Stimulated activated CD4-positive, alpha-beta T cell treated with anti-CD3 and anti-CD28 coated beads, Interleukin-12 subunit alpha, Interleukin-12 subunit beta, amount 100 ng/mL, for 4 hours (primary cell): ENCODE data around the gene SETX.
A peak's percentile ranks its signal among the peaks of the same experiment; 100 is the strongest.
"Not testable (repeated sequence)": the region's sequence is repeated elsewhere in the genome, so short reads cannot be mapped to it uniquely, and the experiment has no call there.

Source experiments
- DNase-seq: peaks from one replicate; pipeline ENCODE4 v3.0.0-alpha.2; 2020

Gene SETX

DNA sequence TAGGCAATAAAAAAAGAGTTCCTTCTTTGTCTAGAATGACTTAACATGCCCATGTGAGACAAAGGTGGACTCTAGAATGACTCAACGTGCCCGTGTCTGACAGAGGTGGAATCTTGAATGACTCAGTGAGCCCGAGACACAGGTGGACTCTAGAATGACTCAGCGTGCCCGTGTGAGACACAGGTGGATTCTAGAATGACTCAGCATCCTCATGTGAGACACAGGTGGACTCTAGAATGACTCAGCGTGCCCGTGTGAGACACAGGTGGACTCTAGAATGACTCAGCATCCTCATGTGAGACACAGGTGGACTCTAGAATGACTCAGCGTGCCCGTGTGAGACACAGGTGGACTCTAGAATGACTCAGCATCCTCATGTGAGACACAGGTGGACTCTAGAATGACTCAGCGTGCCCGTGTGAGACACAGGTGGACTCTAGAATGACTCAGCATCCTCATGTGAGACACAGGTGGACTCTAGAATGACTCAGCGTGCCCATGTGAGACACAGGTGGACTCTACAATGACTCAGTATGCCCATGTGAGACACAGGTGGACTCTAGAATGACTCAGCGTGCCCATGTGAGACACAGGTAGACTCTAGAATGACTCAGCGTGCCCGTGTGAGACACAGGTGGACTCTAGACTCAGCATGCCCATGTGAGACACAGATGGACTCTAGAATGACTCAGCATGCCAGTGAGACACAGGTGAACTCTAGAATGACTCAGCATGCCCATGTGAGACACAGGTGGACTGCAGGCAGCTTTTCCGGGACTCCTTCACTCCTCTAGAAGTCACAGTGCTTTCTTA lies 84.9 kb downstream of the SETX start:
- DNase-seq, result not testable (repeated sequence)

DNA sequence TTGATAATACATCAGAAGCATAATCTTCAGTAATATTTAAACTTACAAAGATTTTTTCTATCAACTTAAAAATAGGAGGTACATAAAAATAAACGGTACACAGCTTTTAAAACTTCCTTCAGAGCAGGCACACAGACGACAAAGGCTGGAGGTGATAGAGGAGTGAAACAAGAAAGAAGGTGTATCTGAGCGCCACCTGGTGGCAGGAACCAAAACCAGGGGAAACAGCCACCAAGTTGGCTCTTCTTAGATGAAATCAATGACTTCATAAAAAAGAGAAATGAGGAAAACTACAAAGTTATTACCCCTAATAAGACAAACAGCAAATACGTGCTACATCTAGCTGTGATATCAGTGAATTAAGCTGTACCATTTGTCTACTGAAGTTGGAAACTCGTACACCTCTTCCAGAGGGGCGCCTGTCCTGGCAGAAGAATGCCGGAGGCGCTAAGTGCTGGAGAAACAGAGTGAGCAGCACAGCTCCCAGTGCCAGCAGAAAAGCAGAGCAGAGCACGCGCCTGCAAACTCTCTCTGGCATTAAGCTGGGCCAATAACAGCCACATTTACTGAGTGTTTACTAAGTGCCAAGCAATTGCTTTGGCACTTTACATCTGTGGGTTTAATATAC lies 85.9 kb downstream of the SETX start:
- peak; percentile 61 for DNase-seq

DNA sequence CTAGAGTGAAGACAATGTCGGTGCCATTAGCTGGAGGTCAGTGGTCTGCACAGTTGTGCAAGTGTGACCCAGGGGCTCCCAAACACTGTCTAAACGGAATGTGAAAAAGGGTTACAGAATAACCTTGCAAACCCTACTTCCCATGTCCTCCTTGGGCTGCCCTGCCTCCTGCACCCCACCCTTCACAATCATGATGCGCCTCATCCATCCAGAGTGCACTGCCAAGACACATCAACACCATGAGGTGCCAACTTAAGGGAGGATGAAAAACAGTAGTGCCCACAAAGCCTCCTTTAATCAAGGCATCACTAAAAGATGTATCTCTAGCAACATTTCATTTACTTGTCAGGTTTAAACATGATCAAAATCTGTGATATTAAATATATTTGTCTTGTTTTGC lies 87.1 kb downstream of the SETX start:
- DNase-seq, result no peak

DNA sequence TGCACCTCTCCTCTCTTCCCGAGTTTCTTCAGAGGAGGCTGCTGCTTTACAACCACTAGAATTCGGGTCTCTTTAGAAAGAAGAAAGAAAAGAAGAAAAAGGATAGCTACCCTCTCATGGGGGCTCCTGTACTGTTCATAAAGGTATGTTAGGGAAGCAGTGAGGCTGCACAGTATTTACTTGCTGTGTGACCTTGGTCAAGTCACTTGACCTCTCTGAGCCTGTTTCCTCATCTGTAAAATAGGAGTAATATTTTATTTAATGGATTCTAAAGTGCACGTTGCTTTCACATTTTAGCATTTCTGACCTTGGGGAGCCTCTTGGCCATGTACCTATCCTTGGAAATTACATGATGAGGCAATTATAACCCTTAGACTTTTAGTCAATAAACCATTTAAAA lies 88.8 kb downstream of the SETX start:
- no peak for DNase-seq

DNA sequence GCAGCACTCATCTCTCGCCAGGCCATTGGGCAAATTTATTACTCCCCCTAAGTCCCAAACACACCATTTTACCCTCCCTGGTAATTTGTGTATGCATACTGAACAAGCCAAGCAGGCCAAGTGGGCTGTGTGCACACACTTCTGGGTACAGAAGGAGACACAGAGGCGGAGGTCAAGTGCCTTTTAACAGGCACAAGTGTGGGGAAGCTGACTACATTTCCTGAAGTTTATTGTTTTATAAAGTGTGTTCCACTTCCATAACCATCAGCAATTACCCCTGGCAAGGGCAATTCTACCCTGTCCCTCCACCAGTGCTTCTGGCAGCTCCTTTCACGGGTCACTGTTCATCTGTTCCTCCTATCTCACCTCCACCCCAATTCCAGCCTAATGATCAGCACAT lies 93.9 kb downstream of the SETX start:
- DNase-seq, result no peak

DNA sequence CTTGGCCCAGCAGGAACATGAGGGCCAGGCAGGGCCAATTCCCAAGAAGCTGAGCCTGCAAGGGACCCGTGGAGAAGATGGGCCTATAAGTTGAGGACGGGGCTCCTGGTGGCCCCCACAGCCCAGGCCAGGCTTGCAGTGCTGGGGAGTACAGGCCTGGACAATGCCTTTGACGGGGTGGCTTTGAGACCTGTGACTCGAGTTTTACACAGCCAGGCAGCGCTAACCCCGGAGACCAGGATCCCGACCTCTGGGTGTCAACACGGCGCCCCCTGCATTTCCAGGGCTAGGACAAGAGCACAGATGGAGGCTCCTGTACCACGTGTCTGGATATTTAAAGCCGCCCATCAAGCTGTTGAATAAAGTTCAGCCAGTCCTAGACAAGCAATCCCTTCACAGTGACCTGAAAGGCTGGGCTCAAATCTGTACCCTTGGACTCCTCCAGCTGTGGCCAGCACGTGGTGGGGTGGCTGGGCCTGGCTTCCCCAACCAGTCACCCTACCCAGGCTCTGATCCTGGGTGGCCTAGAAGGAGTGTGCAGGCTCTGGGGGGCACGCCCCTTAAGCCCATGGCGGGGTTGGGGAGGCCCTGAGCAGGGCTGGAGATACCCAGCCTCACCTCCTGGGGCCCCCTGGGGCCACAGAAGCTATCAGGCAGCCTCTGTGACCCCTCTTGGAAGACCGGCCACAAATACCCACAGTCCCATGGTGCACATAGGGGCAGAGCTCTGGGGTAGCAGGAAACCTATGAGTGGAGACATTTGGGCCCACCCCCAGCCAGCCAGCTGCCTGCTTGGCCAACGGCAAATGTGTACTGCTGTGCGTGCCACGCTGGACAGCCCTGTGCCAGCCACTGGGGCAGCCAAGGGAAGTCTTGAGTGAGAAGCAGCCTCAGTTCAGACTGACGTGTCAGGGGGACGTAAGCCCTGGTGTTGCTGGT lies 104.2 kb downstream of the SETX start:
- no peak for DNase-seq

DNA sequence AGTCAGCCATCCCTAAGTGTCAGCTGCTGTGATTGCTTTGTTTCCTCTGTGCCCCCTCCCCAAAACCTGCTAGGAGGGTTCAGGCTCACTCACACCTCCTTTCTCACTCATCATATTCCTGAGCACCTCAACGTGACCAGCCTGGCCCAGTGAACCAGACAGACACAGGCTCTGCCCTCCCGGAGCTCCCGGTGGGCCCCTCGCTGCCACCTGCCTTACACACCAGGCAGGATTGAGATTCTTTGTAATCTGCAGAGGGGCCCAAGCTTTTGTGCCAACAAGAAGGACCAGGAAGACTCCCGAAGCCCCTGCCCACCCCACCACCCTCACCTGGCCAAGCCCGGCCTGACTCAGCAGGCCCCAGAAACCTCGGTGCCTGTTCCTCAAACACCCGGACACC lies 105.1 kb downstream of the SETX start:
- DNase-seq, result no peak

DNA sequence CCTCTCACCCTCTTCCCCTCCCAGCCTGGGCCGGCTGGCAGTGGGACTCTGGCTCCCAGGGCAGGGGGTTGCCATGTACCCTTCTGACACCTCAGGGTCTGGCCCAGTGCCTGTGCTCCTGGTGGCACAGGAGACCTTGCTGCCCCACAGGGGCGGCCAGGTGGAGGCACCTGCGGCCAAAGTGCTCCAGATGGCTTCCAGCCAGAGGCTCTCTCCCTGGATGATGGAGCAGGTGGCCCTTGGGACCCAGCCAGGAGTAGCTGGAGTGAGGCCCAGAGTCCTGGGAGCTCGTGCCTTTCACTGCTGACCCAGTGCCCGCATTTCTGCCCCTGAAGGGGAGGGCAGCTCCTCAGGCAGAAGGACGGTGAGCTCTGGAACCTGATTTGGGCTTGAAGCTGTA lies 105.7 kb downstream of the SETX start:
- no peak for DNase-seq

DNA sequence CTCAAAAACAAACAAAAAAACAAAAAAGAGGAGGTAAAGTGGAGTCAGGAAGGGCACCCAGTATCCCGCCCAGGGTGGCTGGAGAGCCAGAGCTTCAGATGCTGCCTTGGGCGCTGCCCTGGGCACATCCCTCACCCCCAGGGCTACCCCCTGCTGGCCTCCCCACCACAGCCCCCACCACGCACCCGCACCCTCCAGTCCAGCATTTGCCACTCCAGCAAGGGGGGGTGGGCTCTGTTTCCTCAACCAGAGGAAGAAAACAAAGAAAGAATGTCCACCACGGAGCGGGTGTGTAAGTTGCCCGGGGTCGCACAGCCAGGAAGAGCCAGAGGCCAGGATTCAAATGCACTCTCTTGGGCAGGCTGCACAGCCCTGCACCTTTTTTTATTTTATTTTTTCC lies 106.8 kb downstream of the SETX start:
- DNase-seq, result no peak

DNA sequence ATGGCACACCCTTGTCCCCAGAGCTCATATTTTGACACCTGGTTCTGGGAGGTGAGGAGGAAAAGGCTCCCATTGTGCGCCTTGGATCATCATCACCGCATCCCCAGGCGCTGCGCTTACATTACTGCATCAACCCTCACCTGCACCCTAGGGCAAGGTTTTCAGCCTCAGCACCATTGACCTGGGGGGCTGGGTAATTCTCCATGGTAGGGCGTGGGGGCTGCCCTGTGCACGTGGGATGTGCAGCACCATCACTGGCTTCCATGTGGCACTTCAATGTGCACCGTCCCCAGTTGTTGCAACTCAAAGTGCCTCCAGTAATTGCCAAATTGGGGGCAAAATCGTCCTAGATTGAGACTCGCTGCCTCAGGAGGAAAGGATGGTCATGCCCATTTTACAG lies 109.3 kb downstream of the SETX start:
- no peak for DNase-seq

DNA sequence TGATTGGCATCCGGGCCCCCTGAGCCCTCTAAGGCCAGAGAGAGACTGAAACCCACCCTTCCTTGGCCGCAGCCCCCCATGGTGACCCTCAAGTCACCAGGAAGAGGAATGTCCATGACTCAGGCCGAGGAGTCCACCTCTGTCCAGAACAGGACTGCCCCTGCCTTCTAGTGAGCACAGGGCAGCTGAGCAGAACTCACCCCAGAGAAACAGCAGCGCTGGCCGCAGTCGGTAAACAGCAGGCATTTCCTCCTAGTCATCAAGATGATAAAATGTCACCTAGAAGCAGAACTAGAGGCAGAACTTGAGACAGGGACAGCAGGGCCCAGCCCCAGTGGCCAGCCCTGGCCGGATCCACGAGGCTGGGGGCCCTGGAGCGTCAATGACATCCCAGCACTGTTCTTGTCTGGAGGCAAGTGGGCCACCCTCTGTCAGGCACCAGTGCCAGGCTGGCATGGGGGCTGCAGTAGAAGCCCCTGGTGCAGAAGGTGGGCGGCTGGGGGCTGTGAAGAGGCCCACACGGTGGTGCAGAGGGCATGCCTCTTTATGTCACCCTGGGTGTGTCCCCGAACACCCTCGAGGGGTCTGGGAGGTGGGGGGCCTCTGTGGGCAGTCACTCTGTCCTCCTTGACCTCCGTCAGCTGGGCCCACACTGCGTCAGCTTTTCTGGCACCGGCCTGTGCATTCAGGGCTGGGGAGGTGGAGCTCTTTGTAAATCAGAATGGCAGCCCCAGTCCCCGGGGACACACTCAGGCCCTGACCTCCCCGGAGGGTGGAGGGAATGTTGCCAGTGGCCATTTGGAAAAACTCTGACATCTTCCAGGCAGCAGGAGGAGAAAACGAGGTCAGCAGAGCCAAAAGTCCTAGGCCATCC lies 110.0 kb downstream of the SETX start:
- no peak for DNase-seq

DNA sequence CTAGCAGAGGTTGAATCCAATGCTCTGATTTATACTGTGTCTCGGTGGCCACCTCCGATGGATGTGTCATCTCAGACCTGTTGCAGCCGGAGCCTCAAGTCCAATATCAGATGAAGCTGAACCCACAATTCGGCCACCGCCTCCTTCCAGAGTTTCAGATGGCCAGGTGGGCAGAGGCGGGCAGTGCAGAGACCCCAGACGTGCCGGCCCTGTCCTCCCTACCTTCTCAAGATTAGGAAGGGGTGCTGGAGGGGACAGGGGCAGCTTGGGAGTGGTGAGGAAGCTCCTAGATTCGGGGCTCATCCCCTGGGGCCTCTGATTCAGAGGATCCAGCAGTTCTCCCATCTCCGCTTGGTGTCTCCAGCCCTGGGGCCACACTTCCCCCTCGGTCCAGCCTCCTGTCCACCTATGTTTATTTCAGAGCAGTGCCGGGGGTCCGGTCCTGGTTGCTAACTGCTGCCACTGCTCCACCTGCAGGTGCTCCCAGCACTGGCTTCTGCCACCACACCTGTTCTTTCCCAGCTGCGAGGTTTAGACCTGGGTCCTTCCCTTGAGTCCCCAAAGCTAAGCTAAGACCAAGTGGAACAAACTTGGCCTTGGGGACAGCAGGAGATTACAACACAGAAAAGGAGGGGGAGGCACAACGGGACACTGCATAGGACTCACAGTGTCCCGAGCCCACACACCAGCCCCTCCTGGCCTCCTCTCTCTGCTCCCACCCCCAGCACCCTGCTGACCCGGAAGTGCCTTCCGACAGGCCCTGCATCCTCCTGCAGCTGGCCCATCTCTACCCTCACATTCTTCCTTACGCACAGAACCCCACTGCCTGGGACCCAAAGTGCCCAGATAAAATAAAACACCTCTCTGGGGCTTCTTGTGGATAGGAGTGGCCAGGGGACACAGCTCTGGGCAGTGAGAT lies 111.4 kb downstream of the SETX start:
- no peak for DNase-seq

DNA sequence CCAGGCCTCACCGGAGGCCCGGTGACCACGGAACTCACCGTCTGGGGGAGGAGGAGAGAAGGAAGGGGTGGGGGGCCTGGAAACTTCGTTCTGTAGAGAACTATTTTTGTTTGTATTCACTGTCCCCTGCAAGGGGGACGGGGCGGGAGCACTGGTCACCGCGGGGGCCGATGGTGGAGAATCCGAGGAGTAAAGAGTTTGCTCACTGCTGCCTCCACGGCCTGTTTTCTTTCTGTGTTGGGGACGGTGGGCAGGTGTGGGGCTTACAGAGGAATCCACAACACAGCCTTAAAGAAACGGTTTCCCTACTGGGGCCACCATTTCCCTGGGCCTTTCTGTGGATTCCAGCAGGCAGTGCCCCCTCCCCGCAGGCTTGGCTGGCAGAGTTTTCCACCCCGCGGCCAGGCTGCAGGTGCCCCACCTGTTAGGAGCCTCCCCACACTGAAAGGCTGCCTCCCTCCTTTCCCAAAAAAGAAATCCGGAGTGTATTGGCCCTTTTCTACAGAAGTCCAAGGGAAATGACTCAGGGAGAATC lies 112.1 kb downstream of the SETX start:
- DNase-seq, result no peak

DNA sequence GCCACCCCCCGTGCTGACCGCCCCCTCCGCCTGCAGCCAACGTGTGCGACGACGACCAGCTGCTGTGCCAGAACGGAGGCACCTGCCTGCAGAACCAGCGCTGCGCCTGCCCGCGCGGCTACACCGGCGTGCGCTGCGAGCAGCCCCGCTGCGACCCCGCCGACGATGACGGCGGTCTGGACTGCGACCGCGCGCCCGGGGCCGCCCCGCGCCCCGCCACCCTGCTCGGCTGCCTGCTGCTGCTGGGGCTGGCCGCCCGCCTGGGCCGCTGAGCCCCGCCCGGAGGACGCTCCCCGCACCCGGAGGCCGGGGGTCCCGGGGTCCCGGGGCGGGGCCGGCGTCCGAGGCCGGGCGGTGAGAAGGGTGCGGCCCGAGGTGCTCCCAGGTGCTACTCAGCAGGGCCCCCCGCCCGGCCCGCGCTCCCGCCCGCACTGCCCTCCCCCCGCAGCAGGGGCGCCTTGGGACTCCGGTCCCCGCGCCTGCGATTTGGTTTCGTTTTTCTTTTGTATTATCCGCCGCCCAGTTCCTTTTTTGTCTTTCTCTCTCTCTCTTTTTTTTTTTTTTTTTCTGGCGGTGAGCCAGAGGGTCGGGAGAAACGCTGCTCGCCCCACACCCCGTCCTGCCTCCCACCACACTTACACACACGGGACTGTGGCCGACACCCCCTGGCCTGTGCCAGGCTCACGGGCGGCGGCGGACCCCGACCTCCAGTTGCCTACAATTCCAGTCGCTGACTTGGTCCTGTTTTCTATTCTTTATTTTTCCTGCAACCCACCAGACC lies 112.8 kb downstream of the SETX start:
- DNase-seq, result peak; percentile 36

DNA sequence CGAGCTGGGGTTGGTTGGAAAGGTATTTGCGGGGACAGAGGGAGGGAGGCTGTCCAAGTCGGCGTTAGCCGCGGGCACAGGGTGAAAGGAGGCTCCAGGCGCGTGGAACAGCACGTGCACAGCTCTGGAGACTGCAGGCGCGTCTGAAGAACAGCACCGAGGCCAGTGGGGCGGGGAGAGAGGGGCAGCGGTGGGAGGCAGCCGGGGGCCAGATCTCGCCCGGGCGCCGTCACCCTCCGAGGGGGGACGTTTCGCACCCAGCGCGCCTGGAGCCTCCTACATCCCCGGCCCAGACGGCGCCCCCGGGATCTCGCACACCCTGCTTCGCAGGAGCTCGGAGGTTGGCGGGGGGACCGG lies 113.3 kb downstream of the SETX start:
- no peak for DNase-seq

DNA sequence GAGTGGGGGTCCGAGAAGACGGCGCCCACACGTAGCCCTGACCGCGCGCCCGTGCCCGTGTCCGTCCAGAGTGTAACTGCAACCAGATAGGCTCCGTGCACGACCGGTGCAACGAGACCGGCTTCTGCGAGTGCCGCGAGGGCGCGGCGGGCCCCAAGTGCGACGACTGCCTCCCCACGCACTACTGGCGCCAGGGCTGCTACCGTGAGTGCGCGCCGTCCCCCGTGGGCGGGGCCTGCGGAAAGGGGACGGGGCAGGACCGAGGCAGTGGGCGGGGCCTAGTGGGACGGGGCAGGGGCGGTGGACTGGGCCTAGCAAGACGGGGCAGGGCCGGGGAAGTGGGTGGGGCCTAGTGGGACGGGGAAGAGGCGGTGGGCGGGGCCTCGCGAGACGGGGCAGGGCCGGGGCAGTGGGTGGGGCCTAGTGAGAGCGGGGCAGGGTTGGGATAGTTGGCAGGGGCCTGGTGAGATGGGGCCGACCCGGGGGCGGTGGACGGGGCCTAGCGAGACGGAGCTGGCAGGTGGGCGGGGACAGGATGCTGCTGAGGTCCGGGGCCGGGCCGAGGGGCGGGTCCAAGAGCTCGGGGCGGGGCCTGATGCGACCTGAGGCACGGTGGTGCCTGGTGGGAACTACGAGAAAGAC lies 113.8 kb downstream of the SETX start:
- DNase-seq, result peak; percentile 99

DNA sequence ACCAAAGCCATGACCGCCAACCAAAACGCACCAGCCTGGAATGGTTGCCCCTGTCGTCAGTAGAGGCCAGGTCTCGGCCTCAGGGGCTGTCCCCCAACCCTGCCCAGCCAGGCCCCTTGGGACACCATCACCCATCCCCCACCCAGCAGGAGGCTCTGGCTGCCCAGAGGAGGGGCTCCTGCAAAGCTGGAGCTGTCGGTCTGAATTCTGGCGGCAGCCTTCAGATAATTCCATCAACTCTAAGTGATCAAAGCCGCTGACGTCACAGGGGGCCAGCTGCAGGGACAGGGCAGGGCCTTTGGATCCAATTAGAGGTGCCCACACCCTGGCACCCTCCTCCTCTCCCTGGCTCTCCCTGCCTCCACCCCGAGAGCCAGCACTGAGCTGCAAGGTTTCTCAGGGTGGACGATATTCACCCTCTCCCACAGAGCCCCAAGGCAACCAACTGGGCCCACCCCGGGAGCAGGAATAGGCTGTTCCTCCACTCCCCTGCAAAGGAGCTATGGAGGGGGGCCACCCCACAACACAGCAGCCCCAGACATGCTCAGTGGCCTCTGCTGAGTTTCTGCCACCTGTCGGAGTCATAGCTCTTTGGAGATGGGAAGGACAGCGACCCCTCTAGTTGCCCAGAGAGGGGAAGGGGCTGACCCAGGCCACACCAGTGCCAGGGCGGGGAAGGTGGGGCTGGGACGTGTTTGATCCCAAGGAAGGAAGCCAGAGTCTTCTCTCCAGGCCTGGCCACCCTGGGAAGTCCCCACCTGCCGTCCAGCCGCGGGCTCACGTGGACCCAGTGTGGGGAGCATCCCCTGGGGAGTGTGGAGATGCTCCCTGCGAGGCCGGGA lies 114.6 kb downstream of the SETX start:
- DNase-seq, result no peak

DNA sequence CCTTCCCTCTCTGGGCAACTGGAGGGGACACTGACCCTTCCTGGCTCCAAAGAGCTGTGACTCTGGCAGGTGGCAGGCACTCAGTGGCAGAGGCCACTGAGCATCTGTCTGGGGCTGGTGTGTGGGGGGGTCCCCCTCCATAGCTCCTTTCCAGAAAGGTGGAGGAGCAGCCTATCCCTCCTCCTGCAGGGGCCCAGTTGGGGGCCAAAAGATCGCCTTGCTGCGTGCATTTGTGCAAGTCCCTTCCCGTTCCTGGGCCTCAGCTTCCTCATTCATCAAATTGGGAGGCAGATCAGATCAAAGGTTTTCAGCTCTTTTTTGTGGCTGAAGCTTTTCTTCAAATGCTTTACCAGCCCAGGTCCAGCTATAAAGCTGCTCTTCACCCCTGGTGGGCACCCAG lies 115.3 kb downstream of the SETX start:
- no peak for DNase-seq

DNA sequence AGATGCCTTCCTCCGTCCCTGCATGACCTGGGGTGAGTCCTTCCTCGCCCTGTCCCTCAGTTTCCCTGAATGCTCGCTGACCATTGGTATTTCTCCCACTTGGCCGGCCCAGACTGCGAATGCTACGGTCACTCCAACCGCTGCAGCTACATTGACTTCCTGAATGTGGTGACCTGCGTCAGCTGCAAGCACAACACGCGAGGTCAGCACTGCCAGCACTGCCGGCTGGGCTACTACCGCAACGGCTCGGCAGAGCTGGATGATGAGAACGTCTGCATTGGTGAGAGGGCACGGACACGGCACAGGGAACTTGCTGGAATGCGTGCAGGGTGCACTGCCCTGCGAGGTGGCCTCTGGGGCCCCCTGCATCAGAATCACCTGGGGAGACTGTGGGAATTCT lies 115.8 kb downstream of the SETX start:
- DNase-seq, result no peak
